ACC112 (cell line): Measurements from ENCODE around the gene SMARCC1.
A peak's percentile ranks its signal among the peaks of the same experiment; 100 is the strongest.
"Not testable (repeated sequence)": the region's sequence is repeated elsewhere in the genome, so short reads cannot be mapped to it uniquely, and the experiment has no call there.

ENCODE experiments used
- H2AFZ ChIP-seq: fragments of 200-600 bp; sonication (generic); one replicate; pipeline ENCODE4 v1.6.0; 2017; ENCODE audit warnings: antibody characterized with exemption, low read length; ENCODE audit not compliant: unreplicated experiment
- H3K27ac ChIP-seq: fragments of 200-600 bp; sonication (generic); 2 replicates; pipeline ENCODE4 v1.5.1; 2014; ENCODE audit warnings: low read depth, mild to moderate bottlenecking, antibody characterized with exemption, low read length, moderate library complexity
- H3K27me3 ChIP-seq: fragments of 200-600 bp; sonication (generic); 2 replicates; pipeline ENCODE4 v1.6.1; 2014; ENCODE audit warnings: mild to moderate bottlenecking, antibody characterized with exemption, low read length, moderate library complexity, mixed read lengths; ENCODE audit not compliant: insufficient read depth
- H3K36me3 ChIP-seq: fragments of 200-600 bp; sonication (generic); 2 replicates; pipeline ENCODE4 v1.6.1; 2016; ENCODE audit warnings: mild to moderate bottlenecking, antibody characterized with exemption, low read length, moderate library complexity, mixed read lengths; ENCODE audit not compliant: insufficient read depth
- H3K4me1 ChIP-seq: fragments of 200-600 bp; sonication (generic); one replicate; pipeline ENCODE4 v1.6.1; 2016; ENCODE audit warnings: low read length, mixed read lengths; ENCODE audit not compliant: insufficient read depth, unreplicated experiment, control insufficient read depth
- H3K4me3 ChIP-seq: fragments of 200-600 bp; sonication (generic); 2 replicates; pipeline ENCODE4 v1.5.1; 2014; ENCODE audit warnings: mild to moderate bottlenecking, low read depth, low read length
- H3K79me2 ChIP-seq: fragments of 200-600 bp; sonication (generic); one replicate; pipeline ENCODE4 v1.6.0; 2016; ENCODE audit warnings: low read length; ENCODE audit not compliant: control insufficient read depth, unreplicated experiment, insufficient read depth

SMARCC1 gene

DNA sequence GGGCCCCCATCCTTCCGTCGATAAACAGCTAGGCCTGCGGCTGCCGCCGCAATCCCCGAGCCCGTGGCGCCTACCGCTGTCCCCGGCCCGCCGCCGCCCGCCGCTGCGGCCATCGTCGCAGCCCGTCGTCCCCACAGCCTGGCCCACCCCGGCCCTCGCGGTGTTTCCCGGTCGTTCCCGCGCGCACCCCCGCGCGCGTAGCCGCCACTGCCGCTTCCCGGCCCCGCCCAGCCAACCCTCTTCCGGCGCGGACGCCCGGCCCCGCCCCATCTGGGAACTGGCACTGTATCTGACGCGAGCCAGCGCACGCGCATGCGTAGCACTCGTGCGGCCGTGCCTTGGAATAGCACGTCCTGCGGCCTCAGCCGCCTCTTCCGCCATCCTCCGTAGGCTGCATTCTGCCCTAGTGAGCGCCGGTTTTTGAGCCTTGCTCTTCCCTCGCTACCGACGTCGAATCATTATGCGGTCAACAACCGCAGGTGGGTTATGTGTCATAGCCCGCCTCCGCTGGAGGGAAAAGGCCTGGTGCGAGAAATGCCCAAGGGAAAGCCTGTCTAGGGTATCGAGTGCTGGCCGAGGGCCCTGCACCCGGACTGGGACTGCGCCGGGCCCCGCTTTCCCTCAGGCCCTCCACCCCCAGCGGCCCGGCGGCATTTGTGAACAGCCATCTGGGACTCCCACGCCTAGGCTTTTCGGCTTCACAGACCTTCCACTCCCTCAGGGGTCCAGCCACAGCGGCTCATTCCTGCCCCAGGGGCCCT is at the start of gene SMARCC1:
Gene SMARCC1 (minus strand): TSS at position 209 of the 761 bp plus-strand sequence. CDS start 96 bp downstream, at position 113.
- H3K36me3 ChIP-seq, result no peaks in the 10 kb centered on the region
- H3K79me2 ChIP-seq, result peaks cover 44% of the 10 kb centered on the region
- peaks cover 15% of the 10 kb centered on the region for H3K4me1 ChIP-seq
- peak within 1 kb of the TSS; percentile 98 for H3K4me3 ChIP-seq
- no peaks in the 10 kb centered on the region for H3K27me3 ChIP-seq
- peak within 1 kb of the TSS; percentile 95 for H2AFZ ChIP-seq
- peak within 1 kb of the TSS; percentile 91 for H3K27ac ChIP-seq

DNA sequence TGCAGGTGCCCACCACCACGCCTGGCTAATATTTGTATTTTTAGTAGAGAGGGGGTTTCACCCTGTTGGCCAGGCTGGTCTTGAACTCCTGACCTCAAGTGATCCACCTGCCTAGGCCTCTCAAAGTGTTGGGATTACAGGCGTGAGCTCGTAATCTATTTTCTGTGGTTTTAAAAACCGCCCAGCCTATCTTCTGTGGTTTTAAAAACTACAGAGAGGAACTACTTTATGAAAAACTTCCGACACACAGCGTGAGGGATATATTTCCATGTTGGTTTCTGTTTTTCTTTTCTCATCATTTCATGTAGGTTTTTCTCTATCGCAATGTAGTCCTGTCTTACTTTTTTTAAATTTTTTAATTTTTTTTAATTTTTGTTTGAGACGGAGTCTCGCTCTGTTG is 47.8 kb upstream of the SMARCC1 start:
- not testable (repeated sequence) for H3K27me3 ChIP-seq, H3K27ac ChIP-seq, H2AFZ ChIP-seq, H3K4me3 ChIP-seq
- Histone ChIP-seq H3K4me1 (peaks cover 15% of the 10 kb centered on the region), H3K36me3 (peaks cover 18% of the 10 kb centered on the region; the same call in 1 of the 2 replicates), H3K79me2 (peaks cover 29% of the 10 kb centered on the region)

- H3K27me3 ChIP-seq, result no peaks in the 10 kb centered on the region
- H2AFZ ChIP-seq, result peak overlapping the region; percentile 56
- peak overlapping the region; percentile 86 for H3K4me3 ChIP-seq
- H3K27ac ChIP-seq, result peak overlapping the region; percentile 39; the same call in 1 of the 2 replicates
- H3K36me3 ChIP-seq, result peaks cover 15% of the 10 kb centered on the region; the same call in 1 of the 2 replicates
- peaks cover 19% of the 10 kb centered on the region for H3K4me1 ChIP-seq
- peaks cover 32% of the 10 kb centered on the region for H3K79me2 ChIP-seq
These were observed 43.9 kb upstream of the SMARCC1 start for GRCh38 chr3:47825590-47825989.

- Histone ChIP-seq H3K4me3 (peak overlapping the region; percentile 86), H3K36me3 (peaks cover 15% of the 10 kb centered on the region; the same call in 1 of the 2 replicates), H2AFZ (peak overlapping the region; percentile 68), H3K4me1 (peaks cover 19% of the 10 kb centered on the region), H3K27ac (peak overlapping the region; percentile 39; the same call in 1 of the 2 replicates), H3K79me2 (peaks cover 32% of the 10 kb centered on the region), H3K27me3 (no peaks in the 10 kb centered on the region)
These were observed 43.1 kb upstream of the SMARCC1 start for GRCh38 chr3:47824541-47825473.

DNA sequence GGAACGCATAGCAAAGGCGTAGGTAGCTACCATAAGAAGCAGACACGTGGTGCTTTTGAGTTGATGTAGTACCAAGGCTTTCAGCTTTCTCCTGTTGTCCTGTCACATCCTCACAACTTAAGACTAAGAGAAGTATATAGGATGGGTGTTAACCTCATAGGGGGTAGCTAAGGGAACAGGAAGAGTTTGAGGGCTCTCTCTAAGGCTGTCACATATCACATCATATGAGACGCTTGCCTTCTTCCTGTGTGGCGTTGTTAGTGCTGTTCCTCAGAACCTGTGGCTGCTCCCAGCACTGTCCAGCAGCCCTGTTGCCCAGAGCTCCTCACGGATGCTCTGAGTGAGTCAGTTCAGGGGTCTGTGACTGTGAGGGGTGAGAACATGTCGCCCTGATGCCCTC is 35.9 kb upstream of the SMARCC1 start:
- Histone ChIP-seq H3K27ac (no peak overlapping the region), H3K36me3 (peaks cover 11% of the 10 kb centered on the region; the same call in 1 of the 2 replicates), H3K79me2 (no peaks in the 10 kb centered on the region), H2AFZ (no peak overlapping the region), H3K4me3 (no peak overlapping the region), H3K4me1 (no peaks in the 10 kb centered on the region), H3K27me3 (no peaks in the 10 kb centered on the region)

- no peak overlapping the region for H3K4me3 ChIP-seq
- H2AFZ ChIP-seq, result no peak overlapping the region
- peaks cover 12% of the 10 kb centered on the region; the same call in 1 of the 2 replicates for H3K36me3 ChIP-seq
- H3K27ac ChIP-seq, result no peak overlapping the region
- H3K27me3 ChIP-seq, result no peaks in the 10 kb centered on the region
- H3K4me1 ChIP-seq, result no peaks in the 10 kb centered on the region
- H3K79me2 ChIP-seq, result no peaks in the 10 kb centered on the region
These were observed 32.0 kb upstream of the SMARCC1 start for GRCh38 chr3:47813551-47814177.

- Histone ChIP-seq H3K27ac (no peak overlapping the region), H3K79me2 (peaks cover 16% of the 10 kb centered on the region), H3K4me1 (peaks cover 17% of the 10 kb centered on the region), H3K4me3 (peak overlapping the region; percentile 84; the same call in 1 of the 2 replicates), H2AFZ (no peak overlapping the region), H3K36me3 (no peaks in the 10 kb centered on the region), H3K27me3 (no peaks in the 10 kb centered on the region)
These were observed 22.9 kb upstream of the SMARCC1 start for GRCh38 chr3:47804577-47804976.

GRCh38 chr3:47803480-47804025 is 21.9 kb upstream of the SMARCC1 start:
- Histone ChIP-seq H3K4me3 (peak overlapping the region; percentile 84), H2AFZ (peak overlapping the region; percentile 84), H3K27me3 (no peaks in the 10 kb centered on the region), H3K27ac (peak overlapping the region; percentile 93), H3K79me2 (peaks cover 16% of the 10 kb centered on the region), H3K4me1 (peaks cover 17% of the 10 kb centered on the region), H3K36me3 (no peaks in the 10 kb centered on the region)

GRCh38 chr3:47802734-47803479 is 21.2 kb upstream of the SMARCC1 start, which contains the start of gene DHX30:
Gene DHX30 (plus strand): TSS chr3:47803138. CDS start chr3:47810684, 7,546 bp downstream.
- Histone ChIP-seq H3K4me1 (peaks cover 17% of the 10 kb centered on the region), H3K36me3 (no peaks in the 10 kb centered on the region), H3K79me2 (peaks cover 16% of the 10 kb centered on the region), H3K4me3 (peak within 1 kb of the TSS; percentile 84), H3K27me3 (no peaks in the 10 kb centered on the region), H2AFZ (peak within 1 kb of the TSS; percentile 84), H3K27ac (peak within 1 kb of the TSS; percentile 93)
